ENCODE results near the gene CDH12. TPM values are rescaled to one million over a fixed set of nuclear protein-coding genes. Genes with fewer than 3 reads are reported as not detected.

The CDH12 gene
- polyA plus RNA-seq, 2 of the 4 experiments (the other 2 are of a cell fraction): 0.04 TPM; not detected in 1

- no peak overlapping the region for H3K27ac ChIP-seq
- no peaks in the 10 kb centered on the region for H3K9me3 ChIP-seq
- ATAC-seq: no peak
- no peak for FAIRE-seq
- no peak overlapping the region for H3K4me2 ChIP-seq
- TF ChIP-seq E2F6 (IDR thresholded peaks at IDR 0.05; ENCODE audit: borderline replicate concordance, low read depth): no peak
- no peak for TF ChIP-seq ATOH8 (CRISPR knock-in tag; IDR thresholded peaks at IDR 0.05; ENCODE audit: low read depth)
- no peak for TF ChIP-seq HDAC2 (IDR thresholded peaks at IDR 0.05)
- TF ChIP-seq SREBF2 (IDR thresholded peaks at IDR 0.05): no peak
- H3K4me3 ChIP-seq: no peak overlapping the region
- H3K4me1 ChIP-seq: no peaks in the 10 kb centered on the region
- no peak for DNase-seq (ENCODE audit: low read depth in 1 of 2, low spot score in 1 of 2)
- ChIA-PET POLR2A (no interaction called here), CTCF (no interaction called here)
- WGBS (ENCODE audit: missing lambda C conversion rate): 13% methylated on average over 1 of the region's 1 CpG
These were observed 387.5 kb downstream of the CDH12 start for GRCh38 chr5:22465616-22466015.

GRCh38 chr5:22465177-22465576 lies 388.0 kb downstream of the CDH12 start:
- DNase-seq (ENCODE audit: low read depth in 1 of 2, low spot score in 1 of 2) (no peak), FAIRE-seq (no peak), ATAC-seq (no peak)
- Histone ChIP-seq H3K4me3 (no peak overlapping the region), H3K9me3 (no peaks in the 10 kb centered on the region), H3K4me2 (no peak overlapping the region), H3K4me1 (no peaks in the 10 kb centered on the region), H3K27ac (no peak overlapping the region)
- WGBS (ENCODE audit: missing lambda C conversion rate): 3% methylated on average over 3 of the region's 3 CpGs
- TF ChIP-seq ZSCAN20 (CRISPR knock-in tag; IDR thresholded peaks at IDR 0.05) (no peak), RFX5 (IDR thresholded peaks at IDR 0.05) (no peak), CHD2 (IDR thresholded peaks at IDR 0.05; ENCODE audit: low read length, partially characterized antibody) (no peak)
- ChIA-PET CTCF (no interaction called here), POLR2A (no interaction called here)

GRCh38 chr5:22460189-22460588 lies 393.0 kb downstream of the CDH12 start:
- DNase-seq (ENCODE audit: low read depth in 1 of 2, low spot score in 1 of 2): no peak
- no peak for FAIRE-seq
- no peak for ATAC-seq
- Histone ChIP-seq H3K4me3 (no peak overlapping the region), H3K27ac (no peak overlapping the region), H3K4me2 (peak overlapping the region; percentile 42; the same call in 1 of the 3 replicates), H3K4me1 (no peaks in the 10 kb centered on the region), H3K9me3 (no peaks in the 10 kb centered on the region)
- CTCF ChIA-PET: no interaction called here
- POLR2A ChIA-PET: no interaction called here
- 9% methylated on average over 4 of the region's 4 CpGs for WGBS (ENCODE audit: missing lambda C conversion rate)
- TF ChIP-seq RNF2 (IDR thresholded peaks at IDR 0.05; ENCODE audit: borderline replicate concordance, low read depth) (no peak), JUNB (IDR thresholded peaks at IDR 0.05) (no peak), ZC3H11A (IDR thresholded peaks at IDR 0.05) (no peak)

GRCh38 chr5:22432905-22433304 lies 420.2 kb downstream of the CDH12 start:
- H3K4me1 ChIP-seq: no peaks in the 10 kb centered on the region
- DNase-seq (ENCODE audit: low read depth in 1 of 2, low spot score in 1 of 2) (no peak), ATAC-seq (no peak), FAIRE-seq (no peak)
- 16% methylated on average over 2 of the region's 2 CpGs for WGBS (ENCODE audit: missing lambda C conversion rate)
- POLR2A ChIA-PET: no interaction called here
- CTCF ChIA-PET: no interaction called here
- H3K9me3 ChIP-seq: no peaks in the 10 kb centered on the region
- H3K4me3 ChIP-seq: no peak overlapping the region
- TF ChIP-seq CBX2 (IDR thresholded peaks at IDR 0.05; ENCODE audit: borderline replicate concordance, low read depth) (no peak), MAZ (IDR thresholded peaks at IDR 0.05; ENCODE audit: borderline replicate concordance, low read depth, low read length) (no peak), KDM1A (IDR thresholded peaks at IDR 0.05; ENCODE audit: low read depth) (no peak), SREBF2 (IDR thresholded peaks at IDR 0.05) (no peak), MAFK (IDR thresholded peaks at IDR 0.05; ENCODE audit: partially characterized antibody) (no peak), CHD2 (IDR thresholded peaks at IDR 0.05; ENCODE audit: low read length, partially characterized antibody) (no peak), HOXB5 (CRISPR knock-in tag; IDR thresholded peaks at IDR 0.05) (no peak), RFX5 (IDR thresholded peaks at IDR 0.05) (no peak), CTCF (IDR thresholded peaks at IDR 0.05) (no peak), POLR2AphosphoS2 (conservative IDR thresholded peaks at IDR 0.05; ENCODE audit: low read length) (no peak), EP300 (IDR thresholded peaks at IDR 0.05) (no peak)
- H3K27ac ChIP-seq: no peak overlapping the region
- H3K4me2 ChIP-seq: no peak overlapping the region
